ENCODE results near the gene CFAP45. TPM values are rescaled to one million over a fixed set of nuclear protein-coding genes. Genes with fewer than 3 reads are reported as not detected.

Gene CFAP45
- total and polyA plus RNA-seq, 2 of the 8 experiments (the other 6 are each of a cell fraction or from before 2014, with no cell fraction given): 0.05 TPM; not detected in 1

DNA sequence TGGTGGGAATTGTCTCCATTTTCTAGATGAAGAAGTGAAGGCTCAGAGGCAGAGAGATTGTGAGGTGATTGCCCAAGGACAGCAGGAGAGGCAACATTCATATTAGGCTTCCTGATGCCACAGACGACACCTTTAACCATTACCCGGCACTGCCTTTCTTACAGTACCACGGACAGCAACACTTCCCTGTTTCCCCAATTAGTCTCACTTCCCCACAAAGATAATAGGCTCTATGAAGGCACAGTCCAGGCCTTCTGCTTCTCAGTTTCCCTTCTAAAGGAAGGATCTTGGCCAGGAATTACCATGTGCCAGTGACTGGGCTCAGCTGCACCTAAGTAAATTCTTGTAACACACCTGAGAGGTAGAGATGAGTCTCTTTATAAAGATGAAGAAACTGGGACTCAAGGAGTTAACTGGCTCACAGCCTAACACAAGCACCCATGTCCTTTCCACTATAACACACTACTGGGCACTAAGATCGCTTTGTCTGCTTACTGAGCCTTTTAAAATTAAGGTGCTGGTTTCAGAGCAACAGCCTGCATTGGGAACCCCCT, 35.8 kb upstream of the CFAP45 start:
- Histone ChIP-seq H3K18ac (ENCODE audit: extremely low read depth, low read length) (no peak overlapping the region), H4K20me1 (replicated peaks in 1 of 2; ENCODE audit: control insufficient read depth in 1 of 2, insufficient read depth in 2 of 2, low read length in 2 of 2) (peaks cover 0 to 2% of the 10 kb centered on the region in 2 experiments), H2AFZ (ENCODE audit: low read length) (no peak overlapping the region), H3K56ac (replicated peaks; ENCODE audit: insufficient read length, low read depth, low read length) (no peak overlapping the region), H2BK12ac (ENCODE audit: low read depth, low read length) (no peak overlapping the region), H3K4me1 (replicated peaks in 1 of 4; ENCODE audit: control insufficient read depth in 3 of 4, insufficient read depth in 4 of 4, low read length in 3 of 4) (peaks cover 0 to 12% (median 7%) of the 10 kb centered on the region in 4 experiments; a peak in 6 of 7 replicates), H3K23me2 (ENCODE audit: low read depth, low read length) (no peaks in the 10 kb centered on the region), H2BK120ac (replicated peaks; ENCODE audit: low read depth, low read length) (no peak overlapping the region), H3K27me3 (replicated peaks in 1 of 4; ENCODE audit: control insufficient read depth in 3 of 4, extremely low read depth in 1 of 4, insufficient read depth in 3 of 4, low read length in 3 of 4) (no peaks in the 10 kb centered on the region), H2BK15ac (ENCODE audit: low read length) (no peak overlapping the region), H2AK5ac (ENCODE audit: low read depth, low read length) (no peak overlapping the region), H2BK5ac (ENCODE audit: low read depth, low read length) (no peak overlapping the region), H3K14ac (ENCODE audit: insufficient read length) (no peak overlapping the region), H3K23ac (ENCODE audit: insufficient read length) (no peak overlapping the region), H4K91ac (replicated peaks; ENCODE audit: insufficient read length, low read length) (no peak overlapping the region), H4K8ac (ENCODE audit: extremely low read depth, insufficient read depth, low read length) (no peak overlapping the region), H3K79me1 (ENCODE audit: low read depth, low read length) (no peaks in the 10 kb centered on the region), H2BK20ac (ENCODE audit: low read length) (no peak overlapping the region), H3K79me2 (ENCODE audit: control insufficient read depth in 1 of 2, insufficient read depth in 2 of 2, low read length in 2 of 2) (no peaks in the 10 kb centered on the region), H4K5ac (ENCODE audit: insufficient read length, low read depth, low read length) (no peak overlapping the region), H3K36me3 (ENCODE audit: control insufficient read depth in 2 of 4, insufficient read depth in 4 of 4, low read length in 3 of 4) (peaks cover 3 to 21% (median 18%) of the 10 kb centered on the region in 4 experiments; a peak in 6 of 8 replicates), H3K9ac (replicated peaks in 1 of 4; ENCODE audit: extremely low read depth in 1 of 4, low read depth in 3 of 4, low read length in 3 of 4) (no peak overlapping the region), H3K4me3 (ENCODE audit: extremely low read depth in 1 of 4, insufficient read depth in 2 of 4, low read depth in 3 of 4, low read length in 4 of 4) (no peak overlapping the region), H3K9me3 (ENCODE audit: insufficient read depth in 2 of 2, low read depth in 1 of 2, low read length in 1 of 2) (no peaks in the 10 kb centered on the region), H3K4me2 (ENCODE audit: insufficient read depth in 1 of 2, low read depth in 2 of 2, low read length in 2 of 2) (no peak overlapping the region), H3K4ac (replicated peaks; ENCODE audit: insufficient read length, low read depth, low read length) (no peak overlapping the region), H3K27ac (ENCODE audit: low read depth, low read length) (no peak overlapping the region)
- POLR2A ChIA-PET (ENCODE audit: partially characterized antibody): interaction anchor here (1.0 to 6.0 kb wide), 4 partner anchors 10 to 70 kb away, joined by 3 to 41 read pairs (median 11); partner anchors contain the start of genes IGSF9 and TAGLN2
- no peak for DNase-seq (ENCODE audit: low read depth in 1 of 2, low spot score in 2 of 2)
- 94% methylated on average over 4 of the region's 4 CpGs; no CpG with 5 or more reads in 1 of the 2 experiments for WGBS, 2 experiments (ENCODE audit: extremely low coverage in 1 of 2, insufficient coverage in 1 of 2, insufficient read length in 1 of 2, insufficient replicate concordance in 2 of 2, low coverage in 1 of 2, low lambda C conversion rate in 2 of 2, missing lambda C conversion rate in 1 of 2)
- CTCF ChIA-PET (ENCODE audit: partially characterized antibody): interaction anchor here (0.7 to 35.5 kb wide), 26 partner anchors 11 to 143 kb away, joined by 3 to 696 read pairs (median 6); partner anchors contain the start of genes FCRL6, IGSF9, SLAMF8 and SLAMF9
- no peak for FAIRE-seq
- TF ChIP-seq SUZ12 (IDR thresholded peaks at IDR 0.05; ENCODE audit: low read length) (no peak), BCL11A (IDR thresholded peaks at IDR 0.05; ENCODE audit: low read depth in 2 of 2, low read length in 2 of 2) (no peak), NRF1 (IDR thresholded peaks at IDR 0.05; ENCODE audit: low read depth, low read length) (no peak), BRCA1 (IDR thresholded peaks at IDR 0.05; ENCODE audit: low read depth, low read length) (no peak), USF2 (IDR thresholded peaks at IDR 0.05; ENCODE audit: low read length) (no peak), RFX5 (IDR thresholded peaks at IDR 0.05; ENCODE audit: borderline replicate concordance, low read depth, low read length) (no peak), CTBP2 (IDR thresholded peaks at IDR 0.05; ENCODE audit: borderline replicate concordance, insufficient read depth, insufficient read length, low read length) (no peak), ASH2L (IDR thresholded peaks at IDR 0.05; ENCODE audit: low read length) (no peak), CREB1 (IDR thresholded peaks at IDR 0.05) (no peak), KDM5A (IDR thresholded peaks at IDR 0.05; ENCODE audit: low read length) (no peak), RAD21 (IDR thresholded peaks at IDR 0.05 in 1 of 2, conservative IDR thresholded peaks at IDR 0.05 in 1 of 2; ENCODE audit: low read depth in 2 of 2, low read length in 2 of 2) (no peak)

Data from H1 (cell line).